Loucy (cell line): ENCODE results near the gene TMPRSS7.

Experiments used
- CTCF ChIP-seq: fragments of 200-600 bp; sonication (generic); conservative IDR thresholded peaks from 2 replicates; pipeline ENCODE4 v1.5.1; 2014; ENCODE audit warnings: mild to moderate bottlenecking, antibody characterized with exemption, low read length
- EZH2phosphoT487 ChIP-seq: fragments of 200-600 bp; IDR thresholded peaks from 2 replicates; pipeline ENCODE4 v1.6.1; 2018; ENCODE audit warnings: antibody characterized with exemption, mild to moderate bottlenecking, moderate library complexity, borderline replicate concordance

GRCh38 chr3:112104774-112105173 is 70.2 kb downstream of the TMPRSS7 start:
- no peak for TF ChIP-seq CTCF
- TF ChIP-seq EZH2phosphoT487 = no peak
